GM19463 (cell line): Measurements from ENCODE around the gene RAB11FIP4.
"Not testable (repeated sequence)": the region's sequence is repeated elsewhere in the genome, so short reads cannot be mapped to it uniquely, and the experiment has no call there.

Source experiments
- ATAC-seq: cut with Tn5 transposase; IDR thresholded peaks from one replicate; pipeline ENCODE4 v1.9.1; 2021; ENCODE audit warnings: mild to moderate bottlenecking, moderate library complexity; ENCODE audit not compliant: unreplicated experiment

The RAB11FIP4 gene, protein sequence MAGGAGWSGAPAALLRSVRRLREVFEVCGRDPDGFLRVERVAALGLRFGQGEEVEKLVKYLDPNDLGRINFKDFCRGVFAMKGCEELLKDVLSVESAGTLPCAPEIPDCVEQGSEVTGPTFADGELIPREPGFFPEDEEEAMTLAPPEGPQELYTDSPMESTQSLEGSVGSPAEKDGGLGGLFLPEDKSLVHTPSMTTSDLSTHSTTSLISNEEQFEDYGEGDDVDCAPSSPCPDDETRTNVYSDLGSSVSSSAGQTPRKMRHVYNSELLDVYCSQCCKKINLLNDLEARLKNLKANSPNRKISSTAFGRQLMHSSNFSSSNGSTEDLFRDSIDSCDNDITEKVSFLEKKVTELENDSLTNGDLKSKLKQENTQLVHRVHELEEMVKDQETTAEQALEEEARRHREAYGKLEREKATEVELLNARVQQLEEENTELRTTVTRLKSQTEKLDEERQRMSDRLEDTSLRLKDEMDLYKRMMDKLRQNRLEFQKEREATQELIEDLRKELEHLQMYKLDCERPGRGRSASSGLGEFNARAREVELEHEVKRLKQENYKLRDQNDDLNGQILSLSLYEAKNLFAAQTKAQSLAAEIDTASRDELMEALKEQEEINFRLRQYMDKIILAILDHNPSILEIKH

DNA sequence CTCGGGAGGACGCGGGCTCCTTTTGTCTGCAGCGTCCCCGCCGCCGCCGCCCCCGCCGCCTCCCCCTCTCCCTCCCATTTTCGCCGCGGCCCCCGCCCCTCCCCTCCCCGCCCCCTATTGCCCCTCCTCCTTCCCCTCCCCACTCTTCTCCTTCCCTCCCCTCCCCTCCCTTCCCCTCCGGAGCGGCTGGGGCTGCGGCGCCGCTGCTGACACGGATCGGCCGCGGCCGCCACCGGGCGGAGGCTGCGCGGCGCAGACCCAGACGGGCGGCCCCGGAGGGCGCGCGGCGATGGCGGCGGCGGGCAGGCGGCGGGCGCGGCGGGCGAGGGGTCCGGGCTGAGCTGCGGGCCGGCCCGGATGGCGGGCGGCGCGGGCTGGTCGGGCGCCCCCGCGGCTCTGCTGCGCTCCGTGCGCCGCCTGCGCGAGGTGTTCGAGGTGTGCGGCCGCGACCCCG is at the start of gene RAB11FIP4:
TSS of gene RAB11FIP4 (plus strand) at position 180 of the 454 bp plus-strand sequence. CDS start at position 358, 178 bp downstream.
- ATAC-seq: no peak

DNA sequence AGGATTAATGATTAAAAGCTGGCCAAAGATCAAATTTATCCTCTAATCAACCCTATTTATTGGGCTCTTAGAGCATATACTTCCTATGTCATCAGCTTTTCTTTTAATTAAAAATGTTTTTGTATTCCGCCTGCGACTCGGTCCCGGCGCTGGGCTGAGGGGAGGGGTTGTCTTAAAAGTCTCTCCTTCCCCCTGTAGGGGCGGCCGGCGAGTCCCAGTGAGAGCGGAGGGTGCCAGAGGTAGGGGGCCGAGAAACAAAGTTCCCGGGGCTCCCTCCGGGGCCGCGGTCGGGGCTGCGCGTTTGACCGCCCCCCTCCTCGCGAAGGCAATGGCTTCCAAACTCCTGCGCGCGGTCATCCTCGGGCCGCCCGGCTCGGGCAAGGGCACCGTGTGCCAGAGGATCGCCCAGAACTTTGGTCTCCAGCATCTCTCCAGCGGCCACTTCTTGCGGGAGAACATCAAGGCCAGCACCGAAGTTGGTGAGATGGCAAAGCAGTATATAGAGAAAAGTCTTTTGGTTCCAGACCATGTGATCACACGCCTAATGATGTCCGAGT is 46.2 kb upstream of the RAB11FIP4 start:
- ATAC-seq: not testable (repeated sequence)

DNA sequence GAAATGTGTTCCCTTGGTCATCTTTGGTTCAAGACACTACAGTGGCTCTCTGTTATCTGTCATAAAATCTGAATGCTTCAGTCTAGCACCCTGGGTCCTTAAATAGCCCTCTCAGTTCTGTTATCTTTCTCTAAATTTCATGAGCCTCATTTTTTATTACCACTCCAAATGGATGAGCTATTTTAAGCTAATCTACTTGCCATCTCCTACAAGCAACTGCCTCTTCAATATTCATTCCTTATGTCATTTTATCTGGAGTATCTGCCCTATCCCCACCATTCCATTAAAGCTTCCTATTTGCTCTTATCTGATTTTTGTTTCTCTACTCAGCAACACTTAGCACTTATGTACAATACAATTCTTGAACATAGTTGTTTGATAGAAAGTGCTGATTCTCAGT is 42.0 kb upstream of the RAB11FIP4 start:
- no peak for ATAC-seq

DNA sequence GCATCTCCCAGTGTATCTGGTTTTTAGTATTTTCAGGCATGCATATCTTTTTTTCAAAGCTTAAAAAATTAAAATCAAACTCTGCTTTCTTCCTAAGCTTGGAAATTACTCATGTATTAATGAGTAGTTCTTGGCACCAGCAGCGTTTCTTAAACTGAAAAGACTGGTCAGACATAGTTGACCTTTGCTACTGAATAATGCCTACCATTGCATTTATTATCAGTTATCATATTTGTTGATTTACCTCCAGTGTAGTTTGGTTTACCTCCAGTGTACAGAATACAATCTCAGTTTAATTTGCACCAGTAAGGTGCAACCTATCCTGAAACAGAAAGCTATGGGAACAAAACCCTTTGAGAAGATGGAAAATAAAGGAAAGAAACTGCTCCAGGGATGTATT is 35.5 kb upstream of the RAB11FIP4 start:
- no peak for ATAC-seq

DNA sequence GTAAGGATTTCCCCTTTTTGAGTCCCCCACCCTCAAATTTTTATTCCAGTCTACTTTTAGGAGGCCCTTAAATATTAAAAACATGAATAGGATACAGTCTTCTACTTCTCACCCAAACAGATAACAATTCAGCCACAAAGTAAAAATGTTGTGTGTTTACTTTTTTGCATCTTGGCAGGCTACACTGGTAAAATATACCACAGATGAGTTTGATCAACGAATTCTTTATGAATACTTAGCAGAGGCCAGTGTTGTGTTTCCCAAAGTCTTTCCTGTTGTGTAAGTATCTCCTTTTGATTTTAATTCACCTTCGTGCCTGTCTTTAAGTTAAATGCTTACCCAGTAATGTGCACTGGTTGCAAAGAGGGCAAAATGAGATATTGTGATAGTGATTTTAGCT is 34.4 kb upstream of the RAB11FIP4 start:
- ATAC-seq: no peak

DNA sequence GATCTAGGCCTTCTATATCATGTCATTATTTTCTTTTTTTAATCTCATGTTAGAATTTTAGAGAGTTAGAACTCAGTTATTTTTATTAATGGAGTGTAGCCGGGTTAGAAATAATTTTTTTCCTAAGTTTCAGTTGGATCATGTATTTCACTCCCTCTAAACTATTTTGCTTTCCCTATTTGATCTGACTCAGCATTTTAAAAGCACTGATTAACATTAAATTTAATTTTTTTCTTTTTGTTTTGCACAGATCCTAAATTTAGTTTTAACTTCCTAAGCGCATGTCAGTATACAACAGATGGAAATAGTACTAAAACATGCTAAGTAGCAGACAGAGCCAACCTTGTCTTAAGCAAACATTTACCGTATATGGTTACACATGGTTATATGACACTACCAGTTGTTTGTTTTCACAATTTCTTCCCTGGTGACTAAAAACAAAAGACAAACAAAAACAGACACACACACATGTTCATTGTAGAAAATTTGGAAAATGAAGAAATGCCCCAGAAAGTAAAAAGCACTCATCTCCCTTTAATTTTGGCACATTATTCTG is 33.6 kb upstream of the RAB11FIP4 start:
- no peak for ATAC-seq

DNA sequence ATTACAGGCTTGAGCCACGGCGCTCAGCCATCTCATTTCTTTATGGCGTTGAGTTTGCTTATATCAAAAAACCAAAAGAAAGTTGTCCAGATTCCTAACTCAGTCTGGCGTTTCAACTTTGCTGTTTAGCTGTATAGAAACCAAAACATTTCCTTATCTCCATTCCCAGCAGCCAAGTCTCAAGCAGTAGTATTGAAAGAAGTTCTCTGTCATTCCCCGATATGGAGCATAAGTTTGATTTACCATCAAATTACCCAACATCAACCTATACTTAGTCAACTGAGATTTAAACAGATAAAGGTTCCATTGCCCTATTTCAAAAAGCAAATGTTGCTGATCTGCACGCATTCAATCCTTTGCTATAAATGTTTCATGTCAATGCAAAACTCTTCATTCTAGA is 27.5 kb upstream of the RAB11FIP4 start:
- no peak for ATAC-seq

DNA sequence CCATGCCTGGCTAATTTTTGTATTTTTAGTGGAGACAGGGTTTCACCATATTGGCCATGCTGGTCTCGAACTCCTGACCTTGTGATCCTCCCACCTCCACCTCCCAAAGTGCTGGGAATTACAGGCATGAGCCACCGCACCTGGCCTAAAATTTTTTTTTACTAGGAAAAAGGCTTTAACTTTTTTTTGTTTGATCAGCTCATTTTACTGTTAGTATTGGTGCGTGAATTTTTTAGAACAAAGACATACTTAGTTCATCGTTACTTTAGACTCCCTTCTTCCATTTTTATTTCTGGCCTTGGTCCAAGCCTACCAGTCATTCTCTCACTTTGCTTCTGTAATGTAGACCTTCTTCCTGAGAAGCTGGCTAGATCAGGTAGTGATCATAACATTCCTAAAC is 25.4 kb upstream of the RAB11FIP4 start:
- ATAC-seq: no peak

DNA sequence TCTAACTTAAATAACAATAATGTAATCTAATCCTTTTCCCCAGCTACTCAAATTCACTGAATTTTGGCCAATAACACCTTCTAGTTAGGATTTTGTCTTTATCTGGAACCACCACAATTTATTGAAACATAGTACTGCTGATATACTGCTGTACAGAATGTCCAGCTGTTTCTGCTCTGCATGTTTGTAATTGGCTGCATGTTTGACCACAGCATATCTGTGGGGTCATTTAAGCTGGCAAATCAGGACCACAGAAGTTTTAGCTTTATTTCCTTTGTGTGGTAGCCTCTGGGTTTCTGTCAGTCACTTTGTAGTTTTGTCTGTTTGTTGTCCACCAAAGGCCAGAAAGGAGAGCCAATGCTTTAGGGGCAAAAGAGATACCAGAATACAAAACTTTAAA is 22.2 kb upstream of the RAB11FIP4 start:
- ATAC-seq: no peak

DNA sequence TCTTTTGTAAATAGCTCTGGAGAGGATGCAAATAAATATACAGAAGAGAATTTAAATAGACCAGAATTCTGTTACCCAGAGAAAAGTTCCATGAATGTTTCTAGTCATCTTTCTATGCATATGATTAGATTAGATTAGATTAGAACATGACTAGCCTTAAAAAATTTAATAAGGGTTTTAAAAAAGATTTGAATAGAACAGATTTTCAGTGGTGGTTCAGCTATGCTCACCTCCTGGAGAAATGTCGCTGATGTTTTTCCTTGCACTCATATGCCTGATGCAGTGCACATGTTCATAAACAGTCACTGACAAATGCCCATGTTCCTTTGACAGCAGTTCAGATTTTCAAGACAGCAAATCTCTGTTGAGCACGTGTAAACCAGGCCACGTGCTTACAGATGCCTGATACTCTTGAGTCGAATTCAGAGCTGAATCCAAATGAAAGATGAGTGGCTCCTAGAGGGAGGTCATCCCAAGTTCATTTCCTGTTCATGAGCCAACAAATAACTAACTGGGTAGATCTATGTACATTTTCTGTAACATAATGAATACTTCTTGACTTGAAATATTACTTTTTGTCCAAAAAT is 19.9 kb upstream of the RAB11FIP4 start:
- ATAC-seq: no peak

DNA sequence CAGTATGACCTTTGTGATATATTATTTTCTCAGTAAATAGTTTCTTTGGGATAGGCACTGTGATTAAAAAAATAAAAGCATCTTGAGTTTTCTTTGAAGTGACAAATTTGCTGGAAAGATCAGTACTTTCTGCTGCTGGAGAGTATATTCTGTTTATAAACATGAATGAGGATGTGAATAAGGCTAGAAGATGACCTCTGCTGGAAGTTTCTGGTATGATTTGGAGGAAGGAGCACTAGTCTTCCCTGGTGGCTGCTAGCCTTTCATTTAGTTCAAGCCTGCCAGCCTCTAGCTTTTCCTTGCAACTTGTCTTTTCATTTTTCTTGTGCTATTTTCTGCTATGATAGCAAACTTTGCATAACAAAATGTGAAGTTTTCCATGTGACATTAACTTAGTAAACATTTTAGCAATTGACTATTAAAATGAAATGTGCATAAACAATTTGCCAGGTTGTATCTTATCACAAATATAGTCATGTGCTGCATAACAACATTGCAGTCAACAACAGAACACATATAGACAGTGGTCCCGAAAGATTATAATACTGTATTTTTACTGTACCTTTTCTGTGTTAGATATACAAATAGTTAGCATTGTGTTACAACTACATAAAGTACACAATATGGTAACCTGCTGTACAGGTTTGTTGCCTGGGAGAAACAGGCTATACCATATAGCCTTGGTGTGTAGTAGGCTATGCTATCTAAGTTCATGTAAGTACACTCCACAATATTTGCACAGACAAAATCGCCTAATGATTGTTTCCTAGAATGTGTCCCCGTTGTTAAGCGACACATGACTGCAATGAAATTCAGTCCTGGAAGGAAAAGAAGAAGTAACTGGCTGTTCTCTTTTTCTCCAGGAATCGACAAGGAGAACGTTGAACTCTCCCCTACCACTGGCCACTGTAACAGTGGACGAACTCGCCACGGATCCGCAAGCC is 18.1 kb upstream of the RAB11FIP4 start:
- ATAC-seq: no peak

DNA sequence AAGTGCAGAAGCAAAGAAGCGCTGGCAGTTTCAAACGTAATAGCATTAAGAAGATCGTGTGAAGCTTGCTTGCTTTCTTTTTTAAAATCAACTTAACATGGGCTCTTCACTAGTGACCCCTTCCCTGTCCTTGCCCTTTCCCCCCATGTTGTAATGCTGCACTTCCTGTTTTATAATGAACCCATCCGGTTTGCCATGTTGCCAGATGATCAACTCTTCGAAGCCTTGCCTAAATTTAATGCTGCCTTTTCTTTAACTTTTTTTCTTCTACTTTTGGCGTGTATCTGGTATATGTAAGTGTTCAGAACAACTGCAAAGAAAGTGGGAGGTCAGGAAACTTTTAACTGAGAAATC is 17.4 kb upstream of the RAB11FIP4 start:
- ATAC-seq: no peak

DNA sequence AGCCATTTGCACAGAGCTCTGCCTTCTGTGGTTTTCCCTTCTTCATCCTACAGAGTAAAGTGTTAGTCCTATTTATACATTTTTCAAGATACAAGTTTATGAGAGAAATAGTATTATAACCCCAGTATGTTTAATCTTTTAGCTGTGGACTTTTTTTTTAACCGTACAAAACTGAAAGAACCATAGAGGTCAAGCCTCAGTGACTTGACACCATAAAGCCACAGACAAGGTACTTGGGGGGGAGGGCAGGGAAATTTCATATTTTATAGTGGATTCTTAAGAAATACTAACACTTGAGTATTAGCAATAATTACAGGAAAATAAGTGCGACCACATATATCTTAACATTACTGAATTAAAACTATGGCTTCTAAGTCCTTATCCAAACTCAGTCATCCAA is 17.0 kb upstream of the RAB11FIP4 start:
- no peak for ATAC-seq

DNA sequence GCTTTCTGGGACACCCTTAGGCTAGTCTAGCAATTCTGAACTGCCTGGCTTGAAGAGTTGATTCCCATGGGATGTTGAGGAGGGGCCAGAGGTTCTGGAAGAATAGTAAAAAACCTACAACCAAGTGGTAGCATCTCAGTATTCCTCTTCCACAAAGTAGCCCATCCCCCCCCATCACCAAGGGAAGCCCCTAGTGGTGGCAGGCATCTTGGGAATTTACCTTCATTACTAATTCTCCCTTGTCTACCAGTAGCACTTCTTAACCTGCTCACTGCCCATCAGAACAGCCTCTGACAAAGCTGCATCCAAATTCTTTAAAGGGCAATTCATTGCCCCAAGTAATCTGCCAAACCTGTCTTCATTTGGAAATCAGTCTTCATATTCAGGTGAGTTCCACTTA is 12.8 kb upstream of the RAB11FIP4 start:
- ATAC-seq: no peak

DNA sequence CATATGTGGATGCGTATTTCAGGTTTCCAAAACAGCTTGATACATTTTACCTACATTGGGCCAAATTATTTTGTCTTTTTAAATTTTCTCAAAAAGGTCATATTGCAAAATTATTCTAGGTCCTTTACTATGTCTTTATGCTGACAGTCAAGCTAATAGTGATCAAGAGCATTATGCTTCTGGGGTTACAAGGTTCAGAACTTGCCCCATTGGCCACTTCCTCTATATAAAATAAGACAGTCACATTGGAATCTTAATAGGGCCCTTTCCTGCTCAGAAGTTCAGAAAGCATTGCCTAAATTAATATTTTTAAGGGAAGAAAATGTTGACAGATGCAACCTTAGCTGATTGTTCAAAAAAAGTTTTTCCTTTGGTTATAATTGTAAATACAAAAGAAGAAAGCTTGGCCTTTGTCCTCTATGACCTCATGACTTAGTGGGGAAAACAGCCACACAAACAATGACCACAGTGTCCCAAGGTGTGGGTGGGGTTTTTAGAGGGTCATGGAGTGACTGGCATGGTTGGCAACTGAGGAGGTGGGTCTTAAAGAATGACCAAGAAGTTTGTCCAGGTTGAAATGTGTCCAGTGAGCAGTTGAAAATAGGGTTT is 11.8 kb upstream of the RAB11FIP4 start:
- no peak for ATAC-seq

DNA sequence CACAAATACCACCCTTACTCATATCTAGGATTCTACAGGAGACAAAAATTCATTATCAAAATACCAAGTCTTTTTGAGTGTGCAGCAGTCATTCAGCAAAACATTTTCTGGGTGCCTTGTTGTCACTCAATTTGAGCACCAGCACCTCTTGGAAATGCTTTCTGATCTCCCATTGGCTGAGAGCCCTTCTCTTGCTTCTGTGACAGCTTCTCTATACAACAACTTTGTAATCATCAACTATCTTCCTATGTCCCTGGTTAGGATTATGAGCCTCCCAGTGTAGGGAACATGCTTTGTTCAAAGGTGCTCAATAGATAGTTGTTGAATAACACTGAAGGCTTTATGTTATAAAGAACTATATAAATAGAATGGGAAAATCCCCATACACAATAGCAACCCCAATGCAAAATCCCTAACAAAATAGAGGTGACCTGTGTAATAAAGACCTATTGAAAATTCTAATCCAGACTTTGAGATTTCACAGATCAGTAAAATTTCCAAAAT is 10.3 kb upstream of the RAB11FIP4 start:
- no peak for ATAC-seq

DNA sequence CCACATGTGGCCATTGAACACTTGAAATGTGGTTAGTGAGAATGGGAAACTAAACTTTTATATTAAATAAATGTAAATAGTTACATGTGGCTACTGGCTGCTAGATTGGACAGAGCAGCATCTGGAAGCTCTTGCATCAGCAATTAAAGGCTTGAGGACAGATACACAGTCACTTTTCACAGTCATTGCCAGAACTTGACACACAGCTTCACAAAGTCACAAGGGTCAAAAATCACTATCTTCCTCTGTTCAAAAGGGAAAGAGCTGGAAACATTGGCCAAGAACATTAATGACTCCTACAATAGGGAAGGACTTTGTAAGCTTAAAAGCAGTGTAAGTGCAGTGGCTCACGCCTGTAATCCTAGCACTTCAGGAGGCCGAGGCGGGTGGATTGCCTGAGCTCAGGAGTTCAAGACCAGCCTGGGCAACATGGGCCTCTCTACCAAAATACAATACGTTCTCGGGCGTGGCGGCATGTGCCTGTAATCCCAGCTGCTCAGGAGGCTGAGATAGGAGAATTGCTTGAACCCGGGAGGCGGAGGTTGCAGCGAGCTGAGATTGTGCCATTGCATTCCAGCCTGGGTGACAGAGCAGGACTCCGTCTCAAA is 8.7 kb upstream of the RAB11FIP4 start:
- ATAC-seq: not testable (repeated sequence)

DNA sequence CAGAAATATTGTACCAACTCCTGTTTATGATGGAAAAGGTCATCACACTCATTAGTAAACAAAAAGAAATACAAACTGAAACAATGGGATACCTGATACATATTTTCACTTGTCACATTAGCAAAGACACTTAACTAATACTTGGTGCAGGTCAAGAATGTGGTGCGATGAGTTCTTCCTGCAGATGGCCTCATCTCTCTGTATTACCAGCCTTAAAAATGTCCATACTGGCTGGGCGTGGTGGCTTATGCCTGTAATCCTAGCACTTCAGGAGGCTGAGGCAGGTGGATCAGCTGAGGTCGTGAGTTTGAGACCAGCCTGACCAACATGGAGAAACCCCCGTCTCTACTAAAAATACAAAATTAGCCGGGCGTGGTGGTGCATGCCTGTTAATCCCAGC is 8.0 kb upstream of the RAB11FIP4 start:
- not testable (repeated sequence) for ATAC-seq
